ENCODE data around the gene DAB1.

DNA sequence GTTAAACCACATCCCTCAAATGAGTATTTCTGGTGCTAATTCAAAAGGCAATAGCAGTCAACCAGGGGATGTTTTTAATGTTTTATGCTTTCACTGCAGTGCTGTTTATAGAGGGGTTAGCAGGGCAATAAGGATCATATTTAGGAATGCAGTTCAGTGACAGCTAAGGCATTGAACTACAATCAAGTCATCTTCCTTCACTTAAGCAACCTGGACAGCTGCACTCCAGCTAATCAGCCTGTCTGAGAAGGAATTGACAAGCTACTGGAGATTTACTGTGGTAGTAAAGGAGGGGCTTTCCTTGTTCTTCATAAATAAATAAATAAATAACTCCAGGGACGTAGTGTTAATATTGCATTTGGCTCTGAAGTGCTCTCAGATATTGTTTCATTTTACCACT, 93.9 kb downstream of the DAB1 start:
- TF ChIP-seq SUZ12 (IDR thresholded peaks at IDR 0.05; ENCODE audit: extremely low read depth, insufficient read depth, insufficient read length), result no peak
- no peak for TF ChIP-seq ZNF274 (IDR thresholded peaks at IDR 0.05; ENCODE audit: low read depth, low read length)
- TF ChIP-seq YY1 (IDR thresholded peaks at IDR 0.05; ENCODE audit: insufficient read depth, insufficient read length), result no peak
